Measurements from ENCODE around the gene FOXO6. TPM values are rescaled to one million over a fixed set of nuclear protein-coding genes. Genes with fewer than 3 reads are reported as not detected.

The FOXO6 gene
- total and polyA plus RNA-seq, 2 donors from 2014 or later = 0.47 to 1.0 TPM

DNA sequence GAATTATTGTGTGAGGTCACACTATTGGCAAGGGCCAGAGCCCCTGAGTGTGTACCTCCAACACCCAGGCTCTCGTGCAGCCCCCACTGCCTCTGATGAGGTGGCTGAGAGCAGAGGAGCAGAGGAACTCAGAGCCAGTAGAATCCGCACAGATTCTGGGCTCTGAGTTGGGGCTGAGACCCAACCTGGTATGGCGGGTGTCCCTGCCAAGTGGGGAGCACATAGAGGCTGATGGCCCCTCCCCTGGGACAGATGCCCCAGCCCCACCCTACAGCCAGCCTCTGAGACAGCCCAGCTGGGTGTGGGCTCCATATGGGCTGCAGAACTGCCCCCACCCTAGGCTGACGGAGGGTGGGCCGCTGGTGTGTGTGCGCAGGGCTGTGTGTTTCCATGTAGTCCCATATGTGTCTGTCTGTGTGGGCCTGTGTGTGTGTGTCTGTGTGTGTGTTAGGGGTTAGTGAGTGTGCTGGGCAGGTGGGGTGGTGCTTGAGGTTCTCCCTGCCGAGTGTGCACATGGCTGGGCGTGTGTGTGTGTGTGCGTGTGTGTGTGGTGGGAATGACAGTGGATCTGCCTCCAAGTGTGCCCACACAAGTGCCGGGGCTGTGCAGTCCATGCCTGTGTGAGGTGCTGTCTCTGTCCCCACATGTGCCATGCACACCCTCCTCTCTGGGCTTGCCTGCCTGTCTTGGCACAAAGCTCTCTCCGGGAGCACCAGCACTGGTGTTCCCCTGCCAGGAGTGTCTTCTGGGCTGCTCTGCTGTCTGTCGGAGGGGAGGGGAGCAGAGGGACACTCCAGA, 24.4 kb downstream of the FOXO6 start:
- Histone ChIP-seq H3K27me3 (ENCODE audit: control insufficient read depth, insufficient read depth, low read length) (peaks cover 12% of the 10 kb centered on the region), H3K4me3 (ENCODE audit: low read length in 3 of 3) (no peak overlapping the region), H3K9me3 (ENCODE audit: control insufficient read depth in 2 of 3, insufficient read depth in 1 of 3, low read length in 3 of 3) (no peaks in the 10 kb centered on the region), H3K27ac (ENCODE audit: low read depth in 2 of 2, low read length in 2 of 2) (no peak overlapping the region), H3K4me1 (ENCODE audit: control insufficient read depth in 2 of 3, insufficient read depth in 2 of 3, low read depth in 1 of 3, low read length in 3 of 3) (peaks cover 1 to 15% (median 4%) of the 10 kb centered on the region in 3 donors), H3K9ac (ENCODE audit: low read length in 3 of 3) (no peak overlapping the region), H3K36me3 (ENCODE audit: control insufficient read depth in 2 of 3, insufficient read depth in 3 of 3, low read length in 3 of 3) (no peaks in the 10 kb centered on the region)
- DNase-seq (no peak), FAIRE-seq (no peak)
- intact Hi-C loops (cut with DNase I) = no loop called here
- no peak for TF ChIP-seq CTCF (IDR thresholded peaks at IDR 0.05; ENCODE audit: borderline replicate concordance, extremely low read depth, insufficient read depth)

DNA sequence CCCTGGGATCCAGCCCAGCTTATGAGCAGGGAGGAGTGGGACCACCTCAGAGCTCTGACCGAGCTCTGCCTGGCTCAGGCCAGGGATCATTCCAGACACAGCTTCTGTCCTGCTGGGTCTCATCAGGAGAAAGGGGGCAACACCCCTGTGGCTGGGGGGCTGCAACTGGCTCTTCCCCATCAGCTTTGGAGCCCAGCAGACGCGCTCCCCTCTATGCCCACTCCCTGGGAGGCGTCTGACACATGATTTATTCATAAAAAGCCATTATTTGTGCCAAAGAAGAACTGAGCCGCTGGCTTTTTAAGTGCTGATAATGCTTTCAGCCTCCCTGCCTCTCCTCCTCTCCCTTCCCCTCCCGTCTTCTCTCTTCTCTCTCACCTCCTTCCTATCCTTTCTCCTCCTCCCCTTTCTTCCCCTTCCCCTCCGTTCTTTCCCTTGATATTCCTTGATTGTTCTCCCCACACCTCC, 25.0 kb downstream of the FOXO6 start:
- no peak for FAIRE-seq
- no peak overlapping the region for H3K27ac ChIP-seq (ENCODE audit: low read depth in 2 of 2, low read length in 2 of 2)

GRCh38 chr1:41387667-41388091, 26.4 kb downstream of the FOXO6 start:
- intact Hi-C loops (cut with DNase I) = no loop called here
- no peaks in the 10 kb centered on the region for H3K9me3 ChIP-seq (ENCODE audit: control insufficient read depth in 2 of 3, insufficient read depth in 1 of 3, low read length in 3 of 3)
- no peak overlapping the region for H3K27ac ChIP-seq (ENCODE audit: low read depth in 2 of 2, low read length in 2 of 2)
- peaks cover 0 to 7% (median 4%) of the 10 kb centered on the region in 3 donors for H3K4me1 ChIP-seq (ENCODE audit: control insufficient read depth in 2 of 3, insufficient read depth in 2 of 3, low read depth in 1 of 3, low read length in 3 of 3)
- H3K9ac ChIP-seq (ENCODE audit: low read length in 3 of 3) = no peak overlapping the region
- H3K4me3 ChIP-seq (ENCODE audit: low read length in 3 of 3) = no peak overlapping the region
- H3K27me3 ChIP-seq (ENCODE audit: control insufficient read depth, insufficient read depth, low read length) = peaks cover 12% of the 10 kb centered on the region
- TF ChIP-seq CTCF (IDR thresholded peaks at IDR 0.05; ENCODE audit: borderline replicate concordance, extremely low read depth, insufficient read depth) = no peak
- no peaks in the 10 kb centered on the region for H3K36me3 ChIP-seq (ENCODE audit: control insufficient read depth in 2 of 3, insufficient read depth in 3 of 3, low read length in 3 of 3)
- FAIRE-seq = no peak
- peak; percentile 93 to 97 (median 95) for DNase-seq

More for the DNA sequence above, 25.0 kb downstream of the FOXO6 start:
- no peak overlapping the region for H3K9ac ChIP-seq (ENCODE audit: low read length in 3 of 3)
- no peak overlapping the region for H3K4me3 ChIP-seq (ENCODE audit: low read length in 3 of 3)
- intact Hi-C loops (cut with DNase I) = no loop called here
- H3K9me3 ChIP-seq (ENCODE audit: control insufficient read depth in 2 of 3, insufficient read depth in 1 of 3, low read length in 3 of 3) = no peaks in the 10 kb centered on the region
- H3K4me1 ChIP-seq (ENCODE audit: control insufficient read depth in 2 of 3, insufficient read depth in 2 of 3, low read depth in 1 of 3, low read length in 3 of 3) = peaks cover 0 to 11% (median 4%) of the 10 kb centered on the region in 3 donors
- H3K27me3 ChIP-seq (ENCODE audit: control insufficient read depth, insufficient read depth, low read length) = peaks cover 12% of the 10 kb centered on the region
- DNase-seq = no peak
- TF ChIP-seq CTCF (IDR thresholded peaks at IDR 0.05; ENCODE audit: borderline replicate concordance, extremely low read depth, insufficient read depth) = no peak
- H3K36me3 ChIP-seq (ENCODE audit: control insufficient read depth in 2 of 3, insufficient read depth in 3 of 3, low read length in 3 of 3) = no peaks in the 10 kb centered on the region

Data from kidney (tissue), 14 donors.